WI38 (cell line): Measurements from ENCODE around the gene ARHGEF7.

Experiments used
- H3K4me3 ChIP-seq: 2 replicates; pipeline ENCODE4 v1.5.1; 2011; ENCODE audit warnings: low read depth, mild to moderate bottlenecking, control low read depth, low read length
- TF ChIP-seq, protein P1 (sequence below): IDR thresholded peaks from 2 replicates; pipeline ENCODE4 v1.5.1; 2012; ENCODE audit warnings: low read depth, mild to moderate bottlenecking, control low read depth, low read length

ARHGEF7 gene

DNA sequence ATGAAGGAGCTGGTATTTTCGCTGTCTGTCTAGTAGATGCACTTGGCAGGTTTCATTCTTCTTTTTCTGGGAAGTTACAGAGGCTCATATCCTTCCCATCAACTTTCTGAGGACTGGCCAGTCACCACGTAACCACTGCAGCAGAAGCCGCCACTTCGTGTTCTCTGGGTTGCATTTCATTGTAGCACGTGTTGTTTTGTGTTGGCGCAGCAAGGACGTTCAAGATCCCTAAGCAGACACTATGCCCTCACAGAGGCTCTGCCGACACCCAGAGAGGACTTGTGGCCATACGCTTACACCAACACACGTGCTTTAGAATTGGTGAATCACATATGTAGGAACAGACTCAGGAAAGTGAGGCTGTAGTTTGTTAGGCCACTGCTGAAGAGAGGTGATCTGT lies 163.1 kb downstream of the ARHGEF7 start:
- no peak overlapping the region for H3K4me3 ChIP-seq
- TF ChIP-seq, protein P1, sequence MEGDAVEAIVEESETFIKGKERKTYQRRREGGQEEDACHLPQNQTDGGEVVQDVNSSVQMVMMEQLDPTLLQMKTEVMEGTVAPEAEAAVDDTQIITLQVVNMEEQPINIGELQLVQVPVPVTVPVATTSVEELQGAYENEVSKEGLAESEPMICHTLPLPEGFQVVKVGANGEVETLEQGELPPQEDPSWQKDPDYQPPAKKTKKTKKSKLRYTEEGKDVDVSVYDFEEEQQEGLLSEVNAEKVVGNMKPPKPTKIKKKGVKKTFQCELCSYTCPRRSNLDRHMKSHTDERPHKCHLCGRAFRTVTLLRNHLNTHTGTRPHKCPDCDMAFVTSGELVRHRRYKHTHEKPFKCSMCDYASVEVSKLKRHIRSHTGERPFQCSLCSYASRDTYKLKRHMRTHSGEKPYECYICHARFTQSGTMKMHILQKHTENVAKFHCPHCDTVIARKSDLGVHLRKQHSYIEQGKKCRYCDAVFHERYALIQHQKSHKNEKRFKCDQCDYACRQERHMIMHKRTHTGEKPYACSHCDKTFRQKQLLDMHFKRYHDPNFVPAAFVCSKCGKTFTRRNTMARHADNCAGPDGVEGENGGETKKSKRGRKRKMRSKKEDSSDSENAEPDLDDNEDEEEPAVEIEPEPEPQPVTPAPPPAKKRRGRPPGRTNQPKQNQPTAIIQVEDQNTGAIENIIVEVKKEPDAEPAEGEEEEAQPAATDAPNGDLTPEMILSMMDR = no peak

DNA sequence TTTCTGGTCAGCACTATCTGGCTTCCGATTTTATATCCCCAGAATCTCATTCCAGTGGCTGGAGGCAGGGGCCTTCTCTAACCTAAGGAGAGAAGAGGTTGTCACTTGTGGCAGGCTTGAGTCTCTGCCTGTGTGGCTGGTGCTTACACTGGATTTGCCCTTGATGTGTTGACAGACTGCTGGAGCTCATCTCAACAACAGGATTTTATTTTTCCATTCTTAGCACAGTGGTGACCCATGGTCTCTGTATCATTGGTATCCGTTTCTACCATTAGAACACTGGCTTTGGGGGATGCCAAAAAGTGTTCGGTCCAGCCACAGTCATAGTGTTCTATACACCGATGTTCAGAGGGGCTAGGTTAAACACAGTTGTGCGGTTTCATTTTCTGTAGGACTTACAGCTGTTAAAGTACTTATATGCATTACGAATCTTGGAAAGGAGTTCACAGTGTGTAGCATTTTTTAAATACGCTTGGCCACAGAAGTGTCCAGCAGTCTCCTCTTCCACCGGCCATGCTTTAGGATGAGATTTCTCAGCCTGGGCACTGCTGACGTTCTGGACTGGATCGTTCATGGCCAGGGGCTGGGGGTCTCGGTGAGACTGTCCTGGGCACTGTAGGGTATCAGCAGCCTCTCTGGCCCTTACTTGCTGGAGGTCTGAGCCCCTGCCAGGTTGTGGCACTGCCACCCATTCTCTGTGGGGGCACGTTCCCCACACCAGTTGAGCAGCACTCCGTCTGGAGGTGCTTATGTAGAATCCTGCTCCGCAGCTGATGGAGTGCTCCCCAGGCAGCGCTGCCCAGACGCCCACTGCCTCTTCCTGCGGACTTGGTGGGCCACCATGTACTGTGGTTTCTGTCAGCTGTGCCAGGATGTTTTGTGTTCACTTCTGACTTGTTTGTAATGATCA lies 163.9 kb downstream of the ARHGEF7 start:
- no peak overlapping the region for H3K4me3 ChIP-seq
- TF ChIP-seq, protein P1 = no peak

DNA sequence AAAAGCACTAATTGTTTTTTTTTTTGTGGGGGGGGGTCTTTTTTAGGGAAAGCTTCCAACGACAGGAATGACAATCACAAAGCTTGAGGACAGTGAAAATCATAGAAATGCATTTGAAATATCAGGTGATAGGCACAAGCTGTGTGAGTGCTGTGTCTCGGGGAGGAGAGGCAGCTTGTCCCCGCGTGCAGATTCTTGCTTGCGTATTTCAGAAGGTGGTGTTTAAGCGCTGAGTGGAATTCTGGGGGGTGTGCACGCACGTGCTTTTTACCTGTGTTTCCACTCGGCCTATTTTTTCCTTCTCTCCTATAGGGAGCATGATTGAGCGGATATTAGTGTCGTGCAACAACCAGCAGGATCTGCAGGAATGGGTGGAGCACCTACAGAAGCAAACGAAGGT lies 165.1 kb downstream of the ARHGEF7 start:
- TF ChIP-seq, protein P1 = no peak
- H3K4me3 ChIP-seq = peak overlapping the region; percentile 1; the same call in 1 of the 2 replicates

DNA sequence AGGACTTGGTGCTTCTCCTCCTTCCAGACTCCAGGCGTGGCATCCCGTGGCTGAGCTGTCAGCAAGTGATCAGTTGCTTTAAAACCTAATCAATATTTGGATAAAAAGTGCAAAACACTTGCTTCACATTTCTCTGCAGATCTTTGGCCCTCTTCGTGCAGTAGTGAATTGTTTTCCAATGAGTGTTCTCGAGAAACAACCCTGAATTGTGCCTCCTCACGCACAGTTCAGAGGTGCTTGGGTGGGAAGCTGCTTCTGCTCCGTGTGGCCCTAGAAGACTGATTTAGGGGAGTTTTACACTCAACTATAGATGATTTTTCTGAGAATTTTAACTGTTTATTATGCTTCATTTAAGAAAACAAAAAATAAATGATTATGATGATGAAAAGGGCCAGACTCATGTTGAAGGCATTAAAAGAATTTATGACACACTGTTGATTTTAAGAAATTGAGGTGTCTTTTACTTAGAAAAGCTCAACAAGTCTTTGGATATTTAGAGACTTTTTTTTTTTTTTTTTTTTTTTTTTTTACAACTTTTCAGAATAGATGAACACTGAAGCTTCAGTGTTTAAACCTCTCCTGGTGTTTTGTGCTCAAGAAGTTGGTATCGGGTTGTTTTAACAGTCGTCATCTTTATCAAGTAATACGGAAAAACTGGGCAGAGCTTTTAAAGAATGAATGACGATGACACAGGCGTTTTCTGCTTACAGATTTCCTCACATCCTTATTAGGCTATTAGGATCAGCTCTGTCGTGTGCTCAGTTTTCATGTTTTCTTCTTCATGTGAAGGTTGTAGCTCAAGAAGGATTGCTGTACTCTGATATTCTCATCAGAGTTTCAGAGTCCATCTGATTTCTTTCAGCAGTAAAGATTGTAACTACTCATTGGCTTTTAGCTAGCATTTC lies 165.8 kb downstream of the ARHGEF7 start:
- TF ChIP-seq, protein P1 = no peak
- peak overlapping the region; percentile 1; the same call in 1 of the 2 replicates for H3K4me3 ChIP-seq

DNA sequence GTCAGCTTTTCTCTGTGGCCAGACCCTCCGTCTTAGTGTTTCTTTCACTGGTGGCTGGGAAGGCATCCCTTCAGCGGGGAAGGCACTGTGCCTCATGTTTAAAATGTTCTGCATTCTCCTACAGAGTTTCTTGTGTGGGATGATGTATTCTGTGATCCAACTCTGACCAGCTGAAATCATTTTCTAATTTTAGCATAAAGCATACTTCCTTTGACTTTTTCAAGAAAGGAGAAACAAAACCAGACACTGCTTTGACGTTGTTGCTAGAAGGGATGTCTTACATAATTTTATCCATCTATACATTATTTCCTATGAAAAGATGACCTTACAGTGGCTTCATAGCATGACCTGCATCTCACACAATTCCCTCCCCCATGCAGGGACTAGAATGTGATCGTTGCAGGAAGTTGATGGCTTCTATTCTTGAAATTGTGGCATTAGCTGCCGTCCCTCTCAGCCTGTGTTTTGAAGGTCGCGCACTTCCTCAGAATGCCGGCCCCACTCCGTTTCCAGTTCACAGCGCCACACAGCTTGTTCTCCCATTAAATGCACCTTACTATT lies 166.7 kb downstream of the ARHGEF7 start:
- TF ChIP-seq, protein P1 = no peak
- H3K4me3 ChIP-seq = no peak overlapping the region

DNA sequence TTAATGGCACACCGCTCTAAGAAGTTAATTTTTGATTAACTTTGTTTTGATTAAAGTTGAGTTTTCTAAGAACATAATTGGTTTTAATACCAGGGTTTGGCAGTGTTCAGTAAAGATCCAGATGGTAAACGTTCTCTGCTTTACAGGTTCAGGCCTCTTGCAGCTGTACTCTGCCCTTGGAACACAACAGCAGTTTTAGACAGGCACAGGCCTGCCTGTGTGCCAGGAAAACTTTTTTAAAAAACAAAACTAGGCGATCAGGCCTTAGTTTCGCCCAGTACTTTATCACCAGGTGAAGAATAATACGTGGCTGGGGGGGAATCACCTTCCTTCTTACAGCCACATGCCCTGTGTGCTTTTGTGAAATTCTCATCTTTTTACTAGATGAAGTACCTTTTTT lies 167.3 kb downstream of the ARHGEF7 start:
- no peak overlapping the region for H3K4me3 ChIP-seq
- TF ChIP-seq, protein P1 = no peak
